ENCODE measurements around the gene DPY19L1. TPM values are rescaled to one million over a fixed set of nuclear protein-coding genes. Genes with fewer than 3 reads are reported as not detected.

Gene DPY19L1
- total RNA-seq, 1 donor from 2014 or later, result 190 TPM

GRCh38 chr7:35036361-35037171 is 719 bp downstream of the DPY19L1 start:
- DNase-seq (ENCODE audit: low spot score in 2 of 2), result peak in 1 of 2 donors; percentile 76
- intact Hi-C loops (cut with DNase I), result loop anchor here (5.0 to 10.0 kb wide), 5 partner anchors 661 to 1909 kb away; partner anchors contain the start of genes ANLN, BBS9 and HERPUD2
- peak overlapping the region; percentile 69 to 93 for H3K27ac ChIP-seq

DNA sequence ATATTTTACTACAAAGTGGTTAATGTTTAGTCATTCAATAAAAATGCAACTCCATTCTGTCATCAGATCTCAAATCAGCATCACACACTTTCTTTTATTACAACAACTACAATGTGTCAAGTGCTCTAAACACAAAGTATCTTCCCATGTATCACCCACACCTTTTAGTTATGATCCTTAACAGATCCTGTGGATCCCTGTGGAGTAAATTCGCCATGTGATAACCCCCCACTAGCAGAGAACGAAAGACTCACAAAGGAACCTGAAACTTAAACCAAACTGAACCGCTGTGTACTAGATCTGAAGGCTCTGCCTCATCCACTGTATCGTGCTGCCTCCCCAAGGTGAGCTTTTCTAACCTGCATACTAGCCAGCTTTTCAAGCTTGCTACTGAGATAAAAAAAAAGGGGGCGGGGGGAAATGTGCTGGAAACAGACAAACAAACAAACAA is 1.7 kb downstream of the DPY19L1 start:
- no peaks in the 10 kb centered on the region for H3K9me3 ChIP-seq
- H3K36me3 ChIP-seq, result no peaks in the 10 kb centered on the region
- peak overlapping the region; percentile 64 to 78 for H3K4me3 ChIP-seq
- peaks cover 0 to 5% of the 10 kb centered on the region in 2 donors for H3K4me1 ChIP-seq
- TF ChIP-seq, protein P1, sequence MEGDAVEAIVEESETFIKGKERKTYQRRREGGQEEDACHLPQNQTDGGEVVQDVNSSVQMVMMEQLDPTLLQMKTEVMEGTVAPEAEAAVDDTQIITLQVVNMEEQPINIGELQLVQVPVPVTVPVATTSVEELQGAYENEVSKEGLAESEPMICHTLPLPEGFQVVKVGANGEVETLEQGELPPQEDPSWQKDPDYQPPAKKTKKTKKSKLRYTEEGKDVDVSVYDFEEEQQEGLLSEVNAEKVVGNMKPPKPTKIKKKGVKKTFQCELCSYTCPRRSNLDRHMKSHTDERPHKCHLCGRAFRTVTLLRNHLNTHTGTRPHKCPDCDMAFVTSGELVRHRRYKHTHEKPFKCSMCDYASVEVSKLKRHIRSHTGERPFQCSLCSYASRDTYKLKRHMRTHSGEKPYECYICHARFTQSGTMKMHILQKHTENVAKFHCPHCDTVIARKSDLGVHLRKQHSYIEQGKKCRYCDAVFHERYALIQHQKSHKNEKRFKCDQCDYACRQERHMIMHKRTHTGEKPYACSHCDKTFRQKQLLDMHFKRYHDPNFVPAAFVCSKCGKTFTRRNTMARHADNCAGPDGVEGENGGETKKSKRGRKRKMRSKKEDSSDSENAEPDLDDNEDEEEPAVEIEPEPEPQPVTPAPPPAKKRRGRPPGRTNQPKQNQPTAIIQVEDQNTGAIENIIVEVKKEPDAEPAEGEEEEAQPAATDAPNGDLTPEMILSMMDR (IDR thresholded peaks at IDR 0.05), result no peak
- H3K27ac ChIP-seq, result peak overlapping the region; percentile 69 to 93
- no peak for DNase-seq (ENCODE audit: low spot score in 2 of 2)
- no peaks in the 10 kb centered on the region for H3K27me3 ChIP-seq
- intact Hi-C loops (cut with DNase I), result loop anchor here (5.0 to 10.0 kb wide), 5 partner anchors 662 to 1908 kb away; partner anchors contain the start of genes ANLN, BBS9 and HERPUD2

More at GRCh38 chr7:35036361-35037171, 719 bp downstream of the DPY19L1 start:
- H3K9me3 ChIP-seq, result no peaks in the 10 kb centered on the region
- H3K4me3 ChIP-seq, result peak overlapping the region; percentile 64 to 78
- no peaks in the 10 kb centered on the region for H3K36me3 ChIP-seq
- no peaks in the 10 kb centered on the region for H3K27me3 ChIP-seq
- TF ChIP-seq, protein P1 (IDR thresholded peaks at IDR 0.05), result no peak
- peaks cover 0 to 5% of the 10 kb centered on the region in 2 donors for H3K4me1 ChIP-seq

- intact Hi-C loops (cut with DNase I), result loop anchor here (10.0 kb wide), 1 partner anchor 1333 kb away; a partner anchor contains a TSS
- no peaks in the 10 kb centered on the region for H3K36me3 ChIP-seq
Measured at GRCh38 chr7:35032166-35032565, 5.1 kb downstream of the DPY19L1 start.

DNA sequence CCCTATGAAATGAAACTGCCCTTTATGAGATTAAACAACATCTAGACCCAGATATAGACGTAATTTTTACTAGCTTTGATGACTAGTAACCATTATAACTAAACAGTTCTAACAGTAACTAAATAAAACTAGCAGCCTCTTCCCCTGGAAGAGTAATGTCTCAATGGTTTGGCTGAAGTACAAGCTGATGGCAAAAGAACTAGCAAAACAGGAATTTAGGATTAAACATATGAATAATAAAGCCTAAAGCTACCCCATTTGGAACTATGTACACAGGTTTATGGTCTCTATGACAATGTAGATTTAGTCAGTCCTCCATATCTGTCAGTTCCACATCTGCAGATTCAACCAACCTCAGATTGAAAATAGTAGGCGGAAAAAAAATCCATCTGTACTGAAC is 6.4 kb downstream of the DPY19L1 start:
- no peak for DNase-seq (ENCODE audit: low spot score in 2 of 2)
- Histone ChIP-seq H3K36me3 (no peaks in the 10 kb centered on the region), H3K9me3 (no peaks in the 10 kb centered on the region), H3K27me3 (no peaks in the 10 kb centered on the region), H3K27ac (no peak overlapping the region), H3K4me1 (peaks cover 0 to 5% of the 10 kb centered on the region in 2 donors), H3K4me3 (no peak overlapping the region)
- TF ChIP-seq, protein P1 (IDR thresholded peaks at IDR 0.05), result no peak
- intact Hi-C loops (cut with DNase I), result loop anchor here (10.0 kb wide), 1 partner anchor 1334 kb away; a partner anchor contains a TSS

More at GRCh38 chr7:35032166-35032565, 5.1 kb downstream of the DPY19L1 start:
- no peak for DNase-seq (ENCODE audit: low spot score in 2 of 2)
- Histone ChIP-seq H3K27ac (no peak overlapping the region), H3K4me3 (no peak overlapping the region), H3K27me3 (no peaks in the 10 kb centered on the region), H3K9me3 (no peaks in the 10 kb centered on the region), H3K4me1 (peaks cover 0 to 5% of the 10 kb centered on the region in 2 donors)
- TF ChIP-seq, protein P1 (IDR thresholded peaks at IDR 0.05), result no peak

DNA sequence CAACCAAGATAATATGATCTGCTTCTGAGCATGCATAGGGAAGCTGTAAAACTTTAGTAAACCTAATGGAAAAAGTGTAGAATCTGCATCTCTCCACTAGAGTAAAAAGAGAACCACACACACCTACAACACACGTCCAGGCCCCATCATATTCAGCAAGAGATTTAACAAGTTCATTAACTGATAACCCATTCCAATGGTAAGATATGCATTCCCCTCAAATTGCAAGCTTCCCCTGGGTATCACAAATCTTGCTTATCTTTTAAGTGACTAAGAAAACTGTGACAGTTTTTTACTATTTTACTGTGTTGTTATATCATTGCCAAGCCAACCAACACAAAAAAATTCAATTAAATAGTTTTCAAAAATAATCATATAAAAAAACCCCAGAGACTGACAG is 8.0 kb downstream of the DPY19L1 start:
- peaks cover 0 to 3% of the 10 kb centered on the region in 2 donors for H3K4me1 ChIP-seq
- H3K9me3 ChIP-seq, result no peaks in the 10 kb centered on the region
- TF ChIP-seq, protein P1 (IDR thresholded peaks at IDR 0.05), result no peak
- no peak for DNase-seq (ENCODE audit: low spot score in 2 of 2)
- H3K27me3 ChIP-seq, result no peaks in the 10 kb centered on the region
- H3K4me3 ChIP-seq, result no peak overlapping the region
- H3K27ac ChIP-seq, result no peak overlapping the region
- intact Hi-C loops (cut with DNase I), result no loop called here
- H3K36me3 ChIP-seq, result no peaks in the 10 kb centered on the region
